ENCODE measurements around the gene MAGT1.
"Not testable (repeated sequence)": the region's sequence is repeated elsewhere in the genome, so short reads cannot be mapped to it uniquely, and the experiment has no call there.

MAGT1 gene

DNA sequence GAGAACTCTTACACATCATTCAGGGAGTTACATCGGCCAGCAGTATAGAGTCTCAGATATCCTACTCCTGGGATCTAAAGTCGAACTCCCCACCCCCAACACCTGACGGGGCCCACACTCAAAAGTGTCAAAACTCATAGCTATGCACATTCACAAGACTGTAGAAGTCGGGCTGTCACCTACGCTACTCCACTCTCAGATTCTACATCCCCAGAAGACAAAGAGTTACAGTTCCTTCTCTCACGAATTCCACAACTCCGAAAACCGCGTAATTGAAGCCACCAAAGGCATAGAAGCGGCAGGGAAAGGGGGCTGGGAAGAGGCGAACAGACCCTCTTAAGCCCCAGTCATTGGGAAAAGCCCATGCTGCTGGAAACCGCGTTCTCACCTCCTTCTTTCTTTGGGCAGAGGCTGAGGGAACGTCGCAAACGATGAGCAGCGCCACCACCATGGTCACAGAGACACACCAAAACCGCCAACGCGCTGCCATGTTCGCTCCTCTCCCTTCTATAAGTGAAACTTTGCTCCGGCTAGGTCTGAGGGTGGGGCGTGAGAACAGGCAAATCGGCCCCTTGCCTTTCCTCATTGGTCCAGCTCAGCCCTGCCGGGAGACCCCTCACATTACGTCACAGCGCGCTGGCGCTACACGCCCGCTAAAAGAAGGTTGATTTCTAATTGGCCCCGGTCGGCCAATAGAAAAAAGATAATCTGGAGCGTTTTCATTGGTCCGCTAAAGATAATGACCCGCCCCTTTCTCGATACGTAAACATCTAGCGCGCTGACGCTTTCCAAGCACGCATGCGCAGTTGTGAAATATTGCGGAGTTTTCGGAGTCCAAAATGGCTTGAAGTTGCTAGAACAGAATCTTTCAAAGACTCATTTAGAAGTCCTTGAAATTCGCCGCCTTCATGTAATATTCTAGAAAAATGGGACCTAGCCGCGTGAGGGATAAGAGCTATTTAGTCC lies at the start of gene MAGT1:
MAGT1 (minus strand) TSS at position 515 of the 966 bp plus-strand sequence; CDS start at position 490, 25 bp downstream.
- DNase-seq: peak; percentile 78

DNA sequence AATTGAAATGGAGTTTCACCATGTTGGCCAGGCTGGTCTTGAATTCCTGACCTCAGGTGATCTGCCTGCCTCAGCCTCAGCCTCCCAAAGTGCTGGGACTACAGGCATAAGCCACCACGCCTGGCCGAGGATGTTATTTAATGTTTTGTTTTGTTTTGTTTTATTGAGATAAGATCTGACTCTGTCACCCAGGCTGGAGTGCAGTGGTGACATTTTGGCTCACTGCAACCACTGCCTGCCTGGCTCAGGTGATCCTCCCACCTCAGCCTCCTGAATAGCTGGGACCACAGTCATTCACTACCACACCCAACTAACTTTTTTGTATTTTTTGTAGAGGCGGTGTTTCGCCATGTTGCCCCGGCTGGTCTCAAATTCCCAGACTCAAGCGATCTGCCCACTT lies 49.8 kb upstream of the MAGT1 start:
- DNase-seq: not testable (repeated sequence)

DNA sequence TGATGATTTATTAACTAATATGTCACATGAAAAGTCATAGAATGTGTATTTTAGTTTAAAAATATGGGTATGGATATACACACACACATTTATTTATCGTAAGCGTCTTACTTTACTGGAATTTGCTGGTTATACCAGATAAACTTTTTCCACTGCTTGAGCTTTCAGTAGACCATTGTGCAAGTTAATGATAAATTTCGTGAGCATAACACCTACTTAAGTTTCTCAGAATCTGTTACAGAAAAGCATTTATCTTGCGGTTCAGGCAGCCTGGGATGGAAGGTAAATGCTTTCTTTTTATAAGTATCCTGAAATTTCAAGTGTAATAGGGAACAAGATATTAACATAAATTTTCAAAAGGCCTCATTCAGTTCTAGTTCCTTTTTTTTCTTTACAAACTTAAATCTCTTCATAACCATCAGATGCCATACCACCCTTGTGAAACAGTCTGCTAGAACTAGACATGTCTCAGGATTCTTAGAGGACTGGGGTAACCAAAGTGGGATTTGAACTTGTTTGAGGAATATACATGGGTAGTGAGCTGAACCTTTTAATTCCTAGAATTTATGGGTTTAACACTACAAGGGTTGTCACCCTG lies 42.9 kb upstream of the MAGT1 start:
- DNase-seq: no peak

DNA sequence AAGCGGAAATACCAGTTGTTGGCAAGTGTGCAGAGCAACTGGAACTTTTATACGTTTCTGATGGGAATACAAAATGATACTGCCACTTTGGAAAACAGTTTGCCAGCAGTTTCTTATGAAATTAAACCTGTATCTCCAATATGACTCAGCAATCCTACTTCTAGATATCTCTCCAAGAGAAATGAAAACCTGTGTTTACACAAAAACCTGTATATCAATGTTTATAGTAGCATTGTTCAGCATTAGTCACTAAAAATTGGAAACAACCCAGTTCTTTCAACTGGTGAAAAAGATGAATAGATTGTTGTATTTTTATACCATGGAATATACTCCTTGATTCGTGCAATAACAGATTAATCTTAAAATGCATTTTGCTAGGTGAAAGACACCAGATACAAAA lies 42.1 kb upstream of the MAGT1 start:
- no peak for DNase-seq

DNA sequence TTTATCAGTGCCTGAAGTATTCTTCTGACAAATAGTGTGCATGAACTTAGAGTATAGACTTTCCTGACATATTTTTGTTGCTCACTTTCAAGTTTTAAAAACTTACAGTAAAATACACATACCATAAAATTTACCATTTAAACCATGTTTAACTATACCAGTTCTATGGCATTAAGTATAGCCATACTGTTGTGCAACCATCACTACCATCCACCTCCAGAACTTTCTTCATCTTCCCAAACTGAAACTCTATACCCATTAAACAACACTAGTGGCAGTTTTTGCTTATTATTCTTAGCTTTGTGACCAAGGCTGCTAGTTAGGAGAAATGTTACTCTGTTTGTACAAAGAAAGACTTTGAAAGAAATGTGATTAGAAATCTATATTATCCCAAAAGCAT lies 41.1 kb upstream of the MAGT1 start:
- no peak for DNase-seq

DNA sequence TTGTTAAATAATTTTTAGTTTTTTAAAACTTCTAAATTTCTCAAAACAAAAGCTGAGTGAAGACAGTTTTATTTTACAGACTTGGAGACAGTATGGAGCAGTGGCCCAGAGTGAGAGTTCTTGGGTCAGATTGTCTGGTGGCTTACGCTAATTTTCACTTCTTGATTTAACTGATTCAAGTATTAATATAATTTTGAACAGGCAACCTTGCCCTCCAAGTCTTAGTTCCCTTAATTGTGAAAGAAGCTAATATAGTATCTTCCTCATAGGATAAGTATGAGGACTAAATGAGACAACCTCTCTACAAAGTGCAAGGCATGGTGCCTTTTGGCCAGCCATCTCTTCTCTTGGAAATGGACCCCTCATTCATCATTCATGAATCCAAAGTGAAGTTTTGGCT lies 40.7 kb upstream of the MAGT1 start:
- DNase-seq: no peak

DNA sequence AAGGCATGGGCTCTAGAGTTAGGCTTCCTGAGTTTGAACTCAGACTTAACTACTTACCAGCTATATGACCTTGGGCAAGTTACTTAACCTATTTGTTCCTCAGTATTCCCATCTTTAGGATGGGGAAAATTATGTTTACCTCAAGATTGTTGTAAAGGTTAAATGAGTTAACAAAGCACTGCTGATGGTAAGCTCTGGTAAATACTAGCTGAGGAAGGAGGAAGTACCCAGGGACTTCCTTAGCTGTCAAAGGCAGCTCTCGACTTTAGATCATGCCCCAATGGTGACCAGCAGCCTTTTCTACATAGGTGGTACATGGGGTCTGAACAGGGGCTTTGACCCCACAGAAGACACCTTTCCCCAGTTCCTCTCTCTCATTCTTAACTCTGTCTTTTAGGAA lies 35.3 kb upstream of the MAGT1 start:
- DNase-seq: no peak

DNA sequence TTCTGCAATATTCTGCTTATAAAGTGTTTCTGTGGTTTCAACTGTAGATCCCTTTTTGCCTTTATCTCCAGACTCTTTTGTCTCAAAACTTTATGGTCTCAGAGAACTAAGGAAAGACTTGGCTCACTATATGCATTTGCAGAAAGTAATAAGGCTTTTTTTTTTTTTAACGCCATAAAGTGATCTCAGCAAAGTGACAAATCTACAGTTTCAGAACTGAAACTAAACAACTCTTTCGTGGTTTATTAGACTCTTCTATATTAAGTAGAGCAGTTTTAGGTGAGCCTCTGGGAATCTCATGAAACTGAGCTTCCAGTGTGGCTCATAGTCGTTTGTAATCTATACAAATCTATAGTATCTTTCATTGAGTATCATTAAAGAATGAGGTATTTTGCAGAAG lies 30.5 kb upstream of the MAGT1 start:
- DNase-seq: no peak

DNA sequence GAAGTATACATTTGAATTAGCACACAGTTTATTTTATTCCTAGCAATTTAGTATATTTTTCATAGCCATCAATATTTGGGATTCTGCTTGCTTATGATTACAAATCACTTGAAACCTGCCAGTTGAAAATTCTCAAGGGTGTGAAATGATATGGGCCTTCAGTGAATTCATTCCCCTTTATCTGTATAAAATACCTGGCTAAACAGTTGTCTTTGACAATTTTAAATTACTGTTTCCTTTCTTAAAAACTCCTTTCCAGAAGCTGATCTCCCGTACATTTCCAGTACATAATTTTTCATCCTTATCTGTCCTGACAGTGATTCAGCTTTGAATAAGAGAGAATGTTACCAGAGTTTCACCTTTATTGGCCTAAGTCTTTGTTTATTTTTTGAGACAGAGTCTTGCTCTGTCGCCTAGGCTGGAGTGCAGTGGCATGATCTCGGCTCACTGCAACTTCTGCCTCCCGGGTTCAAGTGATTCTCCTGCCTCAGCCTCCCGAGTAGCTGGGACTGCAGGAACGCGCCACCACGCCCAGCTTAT lies 29.2 kb upstream of the MAGT1 start:
- no peak for DNase-seq

DNA sequence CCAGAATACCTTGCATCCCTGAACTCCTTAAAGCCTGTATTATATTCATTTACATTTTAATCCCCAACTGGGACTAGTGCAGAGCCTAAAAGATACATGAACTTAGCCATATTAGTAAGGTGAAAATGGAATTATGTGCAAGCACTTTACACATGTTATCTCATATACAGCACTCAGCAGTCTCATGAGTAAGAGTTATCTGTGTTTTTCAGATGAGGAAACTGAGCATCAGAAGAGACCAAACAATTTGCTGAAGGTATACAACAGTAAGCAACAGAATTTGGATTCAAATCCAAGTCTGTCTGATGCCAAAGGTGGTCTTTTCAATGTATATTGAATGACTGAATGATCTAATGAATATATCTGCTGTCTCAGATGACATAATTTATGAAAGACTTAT lies 27.6 kb upstream of the MAGT1 start:
- DNase-seq: no peak

DNA sequence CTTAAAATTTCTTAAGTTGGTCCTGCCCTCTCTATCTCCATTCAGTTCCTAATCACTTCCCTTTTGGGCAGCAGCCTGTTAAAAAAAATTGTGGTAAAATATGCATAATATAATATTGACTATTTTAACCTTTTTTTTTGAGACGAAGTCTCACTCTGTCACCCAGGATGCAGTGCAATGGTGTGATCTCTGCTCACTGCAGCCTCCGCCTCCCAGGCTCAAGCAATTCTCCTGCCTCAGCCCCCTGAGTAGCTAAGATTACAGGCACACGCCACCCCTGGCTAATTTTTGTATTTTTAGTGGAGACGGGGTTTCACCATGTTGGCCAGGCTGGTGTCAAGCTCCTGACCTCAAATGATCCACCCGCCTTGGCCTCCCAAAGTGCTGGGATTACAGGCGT lies 24.1 kb upstream of the MAGT1 start:
- DNase-seq: not testable (repeated sequence)

DNA sequence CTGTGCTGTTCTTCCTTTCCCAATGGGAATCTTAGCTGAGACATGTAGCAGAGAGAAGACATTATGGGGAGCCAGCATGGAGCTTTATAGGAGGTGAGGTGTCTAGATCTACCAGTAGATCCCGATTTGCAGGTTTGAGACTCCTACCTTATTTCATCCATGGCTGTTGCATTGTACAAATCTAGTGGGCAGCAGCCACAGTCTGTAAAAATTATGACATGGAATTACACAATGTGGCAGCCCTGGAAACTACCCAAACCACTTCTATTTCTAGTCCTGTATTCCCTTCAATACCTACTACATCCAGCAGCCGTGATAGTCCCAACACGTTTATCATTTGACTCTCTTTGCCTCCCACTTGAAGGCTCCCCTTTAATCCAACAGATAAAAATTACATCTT lies 23.3 kb upstream of the MAGT1 start:
- DNase-seq: no peak

DNA sequence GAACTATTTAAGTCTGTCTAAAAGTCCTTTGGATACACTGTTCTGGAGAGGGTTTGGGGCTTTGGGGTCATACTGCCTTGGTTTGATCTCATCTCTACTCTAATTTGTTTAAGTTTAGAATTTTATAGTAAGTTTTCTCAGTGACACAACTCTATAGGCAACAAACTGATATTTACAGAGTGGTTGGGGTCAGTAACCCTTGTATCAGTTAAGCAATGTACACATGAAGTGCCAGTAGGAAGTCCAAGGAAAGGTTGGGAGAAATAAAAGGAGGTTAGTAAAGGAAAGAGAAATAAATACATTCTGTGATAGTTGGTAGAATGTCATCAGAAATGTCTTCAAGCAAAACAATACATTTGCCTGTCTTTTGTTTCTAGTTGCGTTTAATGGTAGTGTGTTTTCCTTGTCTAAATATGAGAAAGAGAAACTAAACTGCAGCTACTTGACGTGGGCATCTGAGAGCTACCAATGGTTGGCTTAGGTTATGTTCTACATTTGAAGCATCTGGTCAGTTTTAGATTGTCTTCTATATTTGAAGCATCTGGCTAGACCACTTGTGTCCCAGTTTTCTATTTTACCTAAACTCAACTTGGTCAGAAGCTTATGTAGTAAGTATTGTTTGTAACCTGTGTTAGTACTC lies 22.2 kb upstream of the MAGT1 start:
- DNase-seq: no peak

DNA sequence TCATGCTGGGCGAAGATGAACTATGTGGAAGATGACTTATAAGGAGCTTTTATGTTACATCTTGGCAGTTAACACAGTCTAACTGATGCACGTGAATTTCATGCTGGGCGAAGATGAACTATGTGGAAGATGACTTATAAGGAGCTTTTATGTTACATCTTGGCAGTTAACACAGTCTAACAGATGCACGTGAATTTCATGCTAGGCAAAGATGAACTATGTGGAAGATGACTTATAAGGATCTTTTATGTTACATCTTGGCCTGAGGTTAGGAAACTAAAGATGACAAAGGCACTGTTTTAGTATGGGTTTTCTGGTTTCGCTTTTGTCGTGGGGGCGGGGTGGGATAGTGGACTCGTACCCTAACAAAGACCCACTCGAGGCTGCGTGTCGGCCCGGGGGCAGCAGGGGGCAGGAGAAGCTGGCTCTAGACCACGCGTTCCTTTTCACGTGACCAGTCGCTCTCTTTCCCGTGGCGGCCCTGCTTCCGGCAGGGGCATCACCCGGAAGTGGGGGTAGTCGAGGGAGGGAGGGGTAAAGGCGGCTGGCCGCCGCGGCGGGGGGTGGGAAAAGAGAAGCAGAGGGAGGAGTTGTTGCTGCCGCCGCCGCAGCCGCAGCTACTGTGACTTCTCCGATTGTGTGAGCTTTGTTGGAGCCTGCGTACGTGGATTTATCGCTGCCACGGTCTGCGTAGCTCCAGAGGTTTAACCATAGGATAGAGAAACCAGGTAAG lies 15.0 kb upstream of the MAGT1 start, which contains the start of gene ATP7A:
ATP7A (plus strand) TSS at position 586 of the 733 bp plus-strand sequence. CDS start 60,949 bp downstream, outside the sequence.
- DNase-seq: peak; percentile 57

DNA sequence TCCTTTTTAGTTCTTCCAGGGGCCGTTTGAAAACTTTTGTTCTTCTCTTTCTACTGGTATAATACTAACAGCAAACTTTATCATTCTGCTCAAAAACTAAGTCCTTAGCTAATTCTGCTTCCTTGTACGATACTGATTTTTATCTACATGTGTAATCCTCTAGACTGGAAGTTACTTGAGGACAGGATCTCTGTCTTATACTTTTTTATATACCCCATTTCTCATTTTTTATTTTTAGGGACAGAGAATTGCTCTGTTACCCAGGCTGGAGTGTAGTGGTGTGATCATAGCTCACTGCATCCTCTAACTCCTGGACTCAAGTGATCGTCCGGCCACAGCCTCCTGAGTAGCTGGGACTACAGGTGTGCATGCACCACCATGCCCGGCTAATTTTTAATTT lies 6.3 kb upstream of the MAGT1 start:
- DNase-seq: no peak

DNA sequence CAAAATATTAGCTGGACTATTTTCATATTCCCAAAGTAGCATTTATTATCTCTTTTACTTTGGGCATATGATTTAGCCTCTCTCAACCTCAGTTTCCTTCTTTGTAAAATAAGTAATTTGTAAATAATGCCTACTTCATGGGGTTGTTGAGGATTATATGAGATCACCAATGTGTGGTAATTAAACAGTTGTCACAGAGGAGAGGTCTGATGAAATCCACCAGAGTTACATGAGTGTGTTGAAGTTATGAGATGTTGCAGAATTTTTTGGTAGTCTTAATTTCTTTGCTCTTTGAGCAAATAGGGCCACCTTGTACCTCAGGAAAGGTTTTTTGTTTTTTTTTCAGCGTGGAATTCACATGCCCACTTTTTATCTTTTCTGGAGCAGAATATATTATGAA lies 5.5 kb upstream of the MAGT1 start:
- no peak for DNase-seq

DNA sequence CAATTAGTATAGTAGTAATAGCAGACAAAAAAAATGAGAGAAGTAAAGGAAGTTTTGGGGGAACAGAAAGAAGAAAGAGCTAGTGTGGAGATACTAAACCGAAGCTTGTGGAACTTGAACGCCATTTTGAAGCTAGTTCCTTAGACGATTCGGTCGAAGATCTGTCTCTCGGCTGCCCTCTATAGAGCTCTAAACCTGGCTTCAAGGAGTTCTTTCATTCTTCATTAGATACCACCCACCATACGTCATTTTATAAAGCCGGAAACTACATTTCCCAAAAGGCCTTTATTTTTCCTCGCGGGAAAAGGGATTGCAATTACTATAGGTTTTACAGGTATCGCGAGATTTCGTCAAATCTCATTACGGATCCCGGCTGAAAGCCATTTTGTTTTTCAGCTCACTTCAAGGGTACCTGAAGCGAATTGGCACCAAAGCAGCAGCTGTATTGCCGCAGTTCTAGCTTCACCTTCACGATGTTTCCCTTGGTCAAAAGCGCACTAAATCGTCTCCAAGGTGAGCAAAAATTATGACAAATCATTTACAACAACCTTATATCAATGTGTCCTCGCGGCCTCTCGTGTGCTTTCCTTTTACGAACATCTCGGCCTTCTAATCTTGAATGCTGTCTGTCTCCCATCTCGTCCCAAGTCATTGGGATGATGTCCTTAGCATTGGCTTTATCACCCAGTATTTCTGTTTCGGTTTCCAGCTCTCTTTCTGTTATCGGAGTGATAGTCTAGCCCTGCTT lies 4.0 kb upstream of the MAGT1 start, which contains the start of gene COX7B:
COX7B (plus strand) TSS at position 388 of the 748 bp plus-strand sequence; CDS start at position 474, 86 bp downstream.
- DNase-seq: peak; percentile 51

DNA sequence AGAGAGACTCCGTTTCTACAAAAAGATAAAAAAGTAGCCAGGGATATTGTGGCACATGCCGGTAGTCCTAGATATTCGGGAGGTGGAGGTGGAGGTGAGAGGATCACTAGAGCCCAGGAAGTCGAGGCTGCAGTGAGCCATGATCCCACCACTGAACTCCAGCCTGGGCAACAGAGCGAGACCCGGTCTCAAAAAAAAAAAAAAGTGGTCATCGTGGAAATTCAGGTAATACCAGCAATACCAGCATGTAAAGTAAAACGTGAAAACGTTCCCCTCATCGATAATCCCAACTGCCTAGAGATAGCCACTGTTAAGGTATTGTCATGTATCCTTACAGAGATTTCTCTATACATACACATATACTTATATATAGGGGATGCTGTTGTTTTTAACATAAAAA lies 1.5 kb downstream of the MAGT1 start:
- no peak for DNase-seq

DNA sequence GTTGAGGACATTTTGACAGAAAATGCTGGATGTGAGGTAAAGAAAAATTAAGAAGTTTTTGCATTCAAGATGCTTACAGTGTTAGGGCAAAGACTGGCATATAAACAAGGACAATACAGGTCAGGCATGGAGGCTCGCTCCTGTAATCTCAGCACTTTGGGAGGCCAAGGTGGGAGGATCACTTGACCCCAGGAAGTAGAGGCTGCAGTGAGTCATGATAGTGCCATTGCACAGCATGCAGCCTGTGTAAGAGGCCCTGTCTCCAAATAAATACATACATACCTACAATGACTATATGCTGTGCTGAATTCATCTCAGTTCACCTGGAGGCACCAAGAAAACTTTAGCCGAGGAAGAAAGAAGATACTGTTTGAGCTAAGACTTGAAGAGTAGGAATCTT lies 2.3 kb downstream of the MAGT1 start:
- DNase-seq: no peak

DNA sequence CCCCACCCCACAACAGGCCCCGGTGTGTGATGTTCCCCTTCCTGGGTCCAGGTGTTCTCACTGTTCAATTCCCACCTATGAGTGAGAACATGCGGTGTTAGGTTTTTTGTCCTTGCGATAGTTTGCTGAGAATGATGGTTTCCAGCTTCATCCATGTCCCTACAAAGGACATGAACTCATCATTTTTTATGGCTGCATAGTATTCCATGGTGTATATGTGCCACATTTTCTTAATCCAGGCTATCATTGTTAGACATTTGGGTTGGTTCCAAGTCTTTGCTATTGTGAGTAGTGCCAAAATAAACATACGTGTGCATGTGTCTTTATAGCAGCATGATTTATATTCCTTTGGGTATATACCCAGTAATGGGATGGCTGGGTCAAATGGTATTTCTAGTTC lies 13.8 kb downstream of the MAGT1 start:
- not testable (repeated sequence) for DNase-seq

DNA sequence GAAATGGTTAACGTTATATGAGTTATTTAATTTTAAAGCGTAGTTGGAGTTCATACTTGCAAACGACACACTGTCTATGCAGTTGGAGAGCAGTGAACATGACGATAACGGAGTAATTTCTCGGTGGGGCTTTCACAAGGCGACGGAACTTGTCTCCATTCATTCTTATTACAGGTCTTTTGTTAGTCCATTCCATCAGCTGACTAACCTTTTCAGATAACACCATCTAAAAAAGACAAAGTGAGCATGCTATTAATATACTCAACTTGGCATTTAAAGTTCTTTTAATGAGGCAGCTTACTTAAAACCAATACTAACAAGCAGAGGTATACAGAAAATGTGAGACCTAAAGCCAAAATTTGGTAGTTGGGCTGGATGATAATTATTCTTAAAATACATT lies 19.9 kb downstream of the MAGT1 start:
- DNase-seq: no peak

DNA sequence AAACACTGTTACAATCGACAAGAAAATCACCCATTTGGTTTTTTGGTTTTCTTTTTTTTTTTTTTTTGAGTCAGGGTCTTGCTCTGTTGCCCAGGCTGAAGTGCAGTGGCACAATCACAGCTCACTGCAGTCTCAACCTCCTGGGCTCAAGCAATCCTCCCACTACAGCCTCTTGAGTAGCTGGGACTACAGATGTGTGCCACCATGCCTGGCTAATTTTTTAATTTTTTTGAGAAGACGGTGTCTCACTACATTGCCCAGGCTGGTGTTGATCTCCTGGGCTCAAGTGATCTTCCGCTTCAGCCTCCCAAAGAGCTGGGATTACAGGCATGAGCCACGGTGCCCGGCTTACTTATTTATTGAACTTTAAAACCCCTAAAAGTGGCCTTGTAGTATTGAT lies 63.7 kb downstream of the MAGT1 start:
- DNase-seq: not testable (repeated sequence)
